ENCODE results near the gene DOCK1.
"Not testable (repeated sequence)": the region's sequence is repeated elsewhere in the genome, so short reads cannot be mapped to it uniquely, and the experiment has no call there.

Gene DOCK1

DNA sequence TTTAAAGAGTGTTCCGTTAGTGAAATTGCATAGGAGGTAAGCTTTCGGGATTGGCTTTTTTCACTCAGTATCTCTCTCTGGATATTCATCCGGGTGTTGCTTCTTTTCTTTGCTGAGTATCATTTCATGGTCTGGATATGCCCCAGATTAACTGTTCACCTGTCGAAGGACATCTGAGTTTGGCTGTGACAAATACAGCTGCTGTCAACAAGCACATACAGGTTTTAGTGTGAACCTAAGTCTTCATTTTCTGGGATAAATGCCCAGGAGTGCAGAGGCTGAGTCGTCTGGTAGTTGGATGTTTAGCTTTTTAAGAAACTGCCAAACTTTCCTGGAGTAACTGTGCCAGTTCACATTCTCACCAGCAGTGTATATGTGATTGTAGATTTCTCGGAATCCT lies 5.6 kb downstream of the DOCK1 start:
- no peak overlapping the region for H3K27ac ChIP-seq
- TF ChIP-seq ZFX (IDR thresholded peaks at IDR 0.05): no peak
- TF ChIP-seq, protein P1, sequence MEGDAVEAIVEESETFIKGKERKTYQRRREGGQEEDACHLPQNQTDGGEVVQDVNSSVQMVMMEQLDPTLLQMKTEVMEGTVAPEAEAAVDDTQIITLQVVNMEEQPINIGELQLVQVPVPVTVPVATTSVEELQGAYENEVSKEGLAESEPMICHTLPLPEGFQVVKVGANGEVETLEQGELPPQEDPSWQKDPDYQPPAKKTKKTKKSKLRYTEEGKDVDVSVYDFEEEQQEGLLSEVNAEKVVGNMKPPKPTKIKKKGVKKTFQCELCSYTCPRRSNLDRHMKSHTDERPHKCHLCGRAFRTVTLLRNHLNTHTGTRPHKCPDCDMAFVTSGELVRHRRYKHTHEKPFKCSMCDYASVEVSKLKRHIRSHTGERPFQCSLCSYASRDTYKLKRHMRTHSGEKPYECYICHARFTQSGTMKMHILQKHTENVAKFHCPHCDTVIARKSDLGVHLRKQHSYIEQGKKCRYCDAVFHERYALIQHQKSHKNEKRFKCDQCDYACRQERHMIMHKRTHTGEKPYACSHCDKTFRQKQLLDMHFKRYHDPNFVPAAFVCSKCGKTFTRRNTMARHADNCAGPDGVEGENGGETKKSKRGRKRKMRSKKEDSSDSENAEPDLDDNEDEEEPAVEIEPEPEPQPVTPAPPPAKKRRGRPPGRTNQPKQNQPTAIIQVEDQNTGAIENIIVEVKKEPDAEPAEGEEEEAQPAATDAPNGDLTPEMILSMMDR (conservative IDR thresholded peaks at IDR 0.05): no peak

DNA sequence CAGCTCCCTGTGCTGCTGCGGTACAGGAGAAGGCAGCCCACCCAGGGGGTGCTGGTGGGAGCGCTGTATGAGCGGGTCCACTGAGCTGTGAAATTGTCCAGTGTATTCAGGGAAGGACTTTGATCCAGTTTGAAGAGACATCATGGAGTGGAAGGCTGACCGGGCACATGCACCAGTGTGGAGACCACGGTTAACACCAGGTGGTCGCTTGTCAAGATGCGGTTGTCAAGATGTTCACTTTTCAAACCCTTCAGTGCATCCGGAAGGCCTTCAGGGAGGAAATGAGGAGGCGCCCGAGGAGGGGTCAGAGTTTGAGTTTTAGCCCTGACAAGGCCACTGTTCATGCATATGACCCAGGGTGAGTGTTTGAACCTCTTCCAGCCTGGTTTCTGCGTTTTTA lies 6.1 kb downstream of the DOCK1 start:
- TF ChIP-seq ZFX (IDR thresholded peaks at IDR 0.05): no peak
- TF ChIP-seq, protein P1 (conservative IDR thresholded peaks at IDR 0.05): no peak

DNA sequence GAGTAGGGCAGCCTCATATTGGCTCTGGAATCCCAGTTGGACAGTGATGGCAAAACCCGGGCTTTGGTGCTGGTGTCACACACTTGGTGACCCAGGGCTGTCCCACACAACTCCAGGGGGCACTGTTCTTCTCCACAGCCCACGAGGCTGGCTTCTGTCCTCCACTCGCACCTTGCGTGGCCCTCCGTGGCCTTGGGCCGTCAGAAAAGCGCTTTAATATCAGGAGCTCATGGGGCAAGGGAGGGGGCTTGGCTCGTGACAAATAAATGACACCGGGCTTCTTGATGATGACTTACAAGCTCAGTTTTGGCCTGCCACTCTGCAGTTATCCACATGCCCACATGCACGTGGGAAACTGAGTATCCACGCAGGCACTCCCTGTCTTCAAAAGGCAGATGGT lies 8.1 kb downstream of the DOCK1 start:
- no peak for TF ChIP-seq ZFX (IDR thresholded peaks at IDR 0.05)
- TF ChIP-seq, protein P1 (conservative IDR thresholded peaks at IDR 0.05): no peak
- no peak overlapping the region for H3K27ac ChIP-seq

More for the DNA sequence above, 6.1 kb downstream of the DOCK1 start:
- H3K27ac ChIP-seq: no peak overlapping the region

DNA sequence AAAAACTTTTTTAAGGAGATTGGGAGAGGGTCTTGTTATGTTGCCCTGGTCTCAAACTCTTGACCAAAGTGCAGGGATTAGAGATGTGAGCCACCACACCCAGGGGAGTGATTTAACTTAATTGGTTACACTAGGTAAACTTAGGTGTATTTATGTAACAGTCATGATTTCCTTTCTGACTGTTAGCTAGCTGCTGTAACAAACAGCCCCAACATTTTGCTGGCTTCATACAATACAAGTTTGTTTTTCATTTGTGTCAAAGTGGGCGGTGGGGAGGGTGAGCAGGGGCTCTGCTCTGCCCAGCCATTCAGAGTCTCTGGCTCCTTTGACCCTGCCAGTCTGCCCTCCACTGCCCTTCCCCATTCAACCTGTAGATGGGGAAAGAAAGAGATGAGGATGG lies 9.3 kb downstream of the DOCK1 start:
- no peak overlapping the region for H3K27ac ChIP-seq
- TF ChIP-seq, protein P1 (conservative IDR thresholded peaks at IDR 0.05): no peak
- no peak for TF ChIP-seq ZFX (IDR thresholded peaks at IDR 0.05)

DNA sequence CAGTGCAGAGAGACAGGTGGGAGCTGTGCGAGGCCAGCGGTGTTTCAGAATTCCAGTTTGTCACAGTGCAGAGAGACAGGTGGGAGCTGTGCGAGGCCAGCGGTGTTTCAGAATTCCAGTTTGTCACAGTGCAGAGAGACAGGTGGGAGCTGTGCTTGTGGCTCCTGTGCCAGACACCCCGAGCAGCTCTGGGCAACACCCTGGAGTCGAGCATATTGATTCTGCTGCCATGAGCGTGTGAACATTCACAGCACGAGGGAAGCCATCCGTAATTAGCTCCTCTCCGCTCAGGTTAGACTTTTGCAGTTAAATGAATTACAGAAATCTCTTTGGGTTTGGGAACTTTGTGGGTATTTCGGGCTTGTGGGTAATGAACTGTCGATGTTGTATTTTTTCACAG lies 11.7 kb downstream of the DOCK1 start:
- not testable (repeated sequence) for H3K27ac ChIP-seq

DNA sequence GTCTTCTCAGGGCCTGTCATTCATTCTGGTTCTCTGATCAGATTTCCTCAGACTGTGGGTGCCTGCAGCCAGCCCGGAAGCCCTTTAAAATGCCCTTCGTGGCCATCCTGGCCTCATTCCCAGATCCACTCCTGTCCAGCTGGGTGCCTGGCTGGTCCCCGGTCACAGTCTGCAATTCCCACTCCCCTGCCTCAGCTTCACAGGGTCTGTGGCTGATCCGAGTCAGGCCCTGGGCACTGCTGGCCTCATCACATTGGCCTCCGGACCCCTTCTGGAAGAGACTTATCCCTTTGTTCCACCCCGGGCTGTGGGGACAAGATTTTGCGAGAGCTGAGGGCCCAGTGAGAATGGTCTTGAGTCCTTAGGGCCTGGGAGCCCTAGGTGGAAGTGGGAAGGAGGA lies 12.1 kb downstream of the DOCK1 start:
- no peak overlapping the region for H3K27ac ChIP-seq
- TF ChIP-seq, protein P1 (conservative IDR thresholded peaks at IDR 0.05): no peak

DNA sequence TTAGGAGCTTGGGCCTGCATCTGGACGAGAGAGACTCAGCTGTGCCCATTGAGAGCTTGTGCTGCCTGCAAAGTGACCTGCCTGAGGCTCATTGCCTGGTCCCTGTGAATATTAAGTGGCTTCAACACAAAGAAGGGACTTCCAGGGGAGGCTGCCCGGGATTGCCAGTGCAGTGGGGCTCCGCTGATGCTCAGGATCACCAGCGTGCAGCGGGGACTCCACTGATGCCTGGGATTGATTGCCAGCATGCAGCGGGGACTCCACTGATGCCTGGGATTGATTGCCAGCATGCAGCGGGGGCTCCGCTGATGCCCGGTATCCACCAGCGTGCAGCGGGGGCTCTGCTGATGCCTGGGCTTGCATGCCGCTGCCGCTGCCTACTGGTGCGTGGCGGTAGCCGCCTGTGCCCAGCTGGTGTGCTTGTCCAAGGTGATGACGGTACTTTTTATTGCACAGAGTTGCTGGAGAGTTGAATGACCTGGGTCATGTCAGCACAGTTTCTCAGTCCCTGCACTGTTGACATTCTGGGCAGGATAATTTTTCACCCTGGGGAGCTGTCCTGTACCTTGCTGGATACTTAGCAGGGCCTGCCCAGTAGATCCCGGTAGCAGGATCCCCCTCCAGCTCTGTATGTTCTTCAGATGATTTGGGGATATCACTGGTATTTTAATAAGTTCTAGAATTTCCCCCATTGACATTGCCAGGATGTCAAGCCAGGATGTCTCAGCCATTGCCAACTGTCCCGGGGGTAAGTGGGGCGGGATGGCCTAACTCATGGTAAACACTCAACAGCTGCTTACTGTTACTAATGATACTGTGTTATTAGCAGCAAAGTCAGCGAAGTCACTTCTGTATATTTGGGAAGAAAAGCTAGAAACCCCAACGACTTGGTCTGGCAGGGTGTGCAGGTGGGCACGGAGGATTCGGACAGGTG lies 13.0 kb downstream of the DOCK1 start:
- TF ChIP-seq, protein P1 (conservative IDR thresholded peaks at IDR 0.05): no peak
- no peak for TF ChIP-seq ZFX (IDR thresholded peaks at IDR 0.05)
- no peak overlapping the region for H3K27ac ChIP-seq

DNA sequence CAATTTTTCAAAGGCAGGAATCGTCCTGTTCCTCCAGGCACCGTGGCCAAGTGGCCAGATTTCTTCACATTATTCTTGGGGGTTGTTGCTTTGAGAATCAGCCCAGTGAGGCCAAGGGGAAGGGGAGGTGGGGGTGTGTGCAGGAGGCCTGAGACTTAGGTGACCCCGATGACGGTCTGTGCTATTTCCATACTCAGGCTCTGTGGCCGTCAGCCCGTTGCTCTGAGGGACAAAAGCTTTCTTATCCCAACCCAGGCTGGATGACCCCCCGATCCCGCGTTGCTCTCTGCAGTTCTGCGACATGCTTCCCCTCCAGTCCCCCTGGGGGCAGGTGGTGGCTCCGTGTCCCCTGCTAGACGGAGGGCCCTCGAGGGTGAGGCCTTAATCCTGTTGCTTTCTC lies 14.2 kb downstream of the DOCK1 start:
- H3K27ac ChIP-seq: no peak overlapping the region
- TF ChIP-seq, protein P1 (conservative IDR thresholded peaks at IDR 0.05): no peak
- no peak for TF ChIP-seq ZFX (IDR thresholded peaks at IDR 0.05)

All from C4-2B (cell line).